ENCODE data around the gene PDGFRB.

- TF ChIP-seq EZH2 (IDR thresholded peaks at IDR 0.05) (no peak), POLR2AphosphoS5 (IDR thresholded peaks at IDR 0.05; ENCODE audit: borderline replicate concordance, low read depth, low read length) (no peak)
These were observed 85.7 kb downstream of the PDGFRB start for GRCh38 chr5:150069672-150070627.
